NOMO-1 treated with DMSO at 0.1 percent for 48 hours (cell line): ENCODE results near the gene TBL2.
"Not testable (repeated sequence)": the region's sequence is repeated elsewhere in the genome, so short reads cannot be mapped to it uniquely, and the experiment has no call there.

Source experiments
- DNase-seq: peaks from one replicate; lab custom pipeline; 2025; ENCODE audit not compliant: unreplicated experiment; lab: John Stamatoyannopoulos, UW

TBL2 gene

DNA sequence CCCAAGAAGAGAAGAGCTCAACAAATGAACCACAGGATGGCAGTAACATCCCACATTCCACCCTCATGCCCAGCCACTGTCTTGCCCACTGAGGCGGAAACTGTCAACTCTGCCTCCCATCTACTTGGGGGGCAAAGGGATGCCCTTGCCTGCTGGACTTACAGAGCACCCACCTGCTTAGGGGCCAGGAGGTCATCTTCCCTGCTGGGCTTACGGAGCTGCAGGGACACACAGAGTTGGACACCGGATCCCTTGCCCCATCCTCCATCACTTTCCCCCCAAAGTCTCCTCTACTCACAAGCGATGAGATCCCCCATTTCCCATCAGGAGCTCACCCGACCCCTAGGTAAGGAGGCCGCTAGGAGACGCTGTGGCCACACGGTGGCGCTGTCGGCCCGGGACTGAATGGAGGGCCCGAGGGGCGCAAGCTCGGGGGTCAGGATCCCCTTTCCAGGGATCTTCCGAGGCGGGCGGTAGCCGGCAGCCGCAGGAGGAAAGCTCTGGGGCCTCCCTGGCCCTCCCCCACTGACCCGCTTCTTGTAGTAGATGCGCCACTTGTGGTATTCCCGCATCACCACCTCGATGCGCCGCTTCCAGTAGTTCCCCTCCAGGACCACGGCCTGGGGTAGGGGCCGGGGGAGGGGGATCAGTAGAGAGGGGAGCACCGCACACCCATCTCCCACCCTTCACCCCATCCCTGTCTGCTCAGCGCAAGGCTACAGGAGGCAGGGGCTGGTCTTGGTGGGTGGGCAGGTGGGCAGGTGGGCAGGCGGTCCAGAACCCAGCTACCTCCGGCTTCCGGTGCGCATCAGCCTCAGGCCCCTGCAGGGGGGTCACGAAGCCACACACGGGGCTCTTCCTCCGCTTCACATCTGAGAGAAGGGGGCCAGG lies 28.7 kb upstream of the TBL2 start:
- DNase-seq, result peak; percentile 59

DNA sequence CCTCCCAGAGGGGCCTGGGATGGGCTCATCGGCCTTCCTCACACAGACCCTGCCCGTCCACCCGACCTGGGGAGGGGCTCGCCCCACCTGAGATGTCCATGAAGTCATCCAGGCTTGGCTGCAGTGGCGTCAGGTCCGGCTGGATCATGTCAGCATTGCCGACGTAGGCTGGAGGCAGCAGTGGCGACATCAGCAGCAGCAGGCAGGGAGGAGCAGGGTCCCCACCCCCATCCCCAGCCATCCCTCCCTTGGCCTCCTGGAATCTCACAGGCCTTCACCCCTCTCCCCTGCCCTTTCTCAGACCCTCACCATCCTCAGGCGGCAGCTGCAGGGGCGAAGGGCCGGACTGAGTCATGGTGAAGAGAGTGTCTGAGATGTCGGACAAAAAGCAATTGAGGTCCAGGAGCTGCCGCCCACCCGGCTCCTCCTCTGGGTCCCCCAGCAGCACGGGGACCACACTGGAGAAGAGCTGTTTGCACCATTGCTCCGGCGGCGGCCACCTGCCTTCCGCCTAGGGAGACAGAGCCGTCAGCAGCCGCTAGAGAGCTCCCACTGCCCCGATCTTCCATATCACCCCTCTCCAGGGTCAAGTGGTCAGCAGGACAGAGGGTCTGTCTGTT lies 27.3 kb upstream of the TBL2 start:
- no peak for DNase-seq

DNA sequence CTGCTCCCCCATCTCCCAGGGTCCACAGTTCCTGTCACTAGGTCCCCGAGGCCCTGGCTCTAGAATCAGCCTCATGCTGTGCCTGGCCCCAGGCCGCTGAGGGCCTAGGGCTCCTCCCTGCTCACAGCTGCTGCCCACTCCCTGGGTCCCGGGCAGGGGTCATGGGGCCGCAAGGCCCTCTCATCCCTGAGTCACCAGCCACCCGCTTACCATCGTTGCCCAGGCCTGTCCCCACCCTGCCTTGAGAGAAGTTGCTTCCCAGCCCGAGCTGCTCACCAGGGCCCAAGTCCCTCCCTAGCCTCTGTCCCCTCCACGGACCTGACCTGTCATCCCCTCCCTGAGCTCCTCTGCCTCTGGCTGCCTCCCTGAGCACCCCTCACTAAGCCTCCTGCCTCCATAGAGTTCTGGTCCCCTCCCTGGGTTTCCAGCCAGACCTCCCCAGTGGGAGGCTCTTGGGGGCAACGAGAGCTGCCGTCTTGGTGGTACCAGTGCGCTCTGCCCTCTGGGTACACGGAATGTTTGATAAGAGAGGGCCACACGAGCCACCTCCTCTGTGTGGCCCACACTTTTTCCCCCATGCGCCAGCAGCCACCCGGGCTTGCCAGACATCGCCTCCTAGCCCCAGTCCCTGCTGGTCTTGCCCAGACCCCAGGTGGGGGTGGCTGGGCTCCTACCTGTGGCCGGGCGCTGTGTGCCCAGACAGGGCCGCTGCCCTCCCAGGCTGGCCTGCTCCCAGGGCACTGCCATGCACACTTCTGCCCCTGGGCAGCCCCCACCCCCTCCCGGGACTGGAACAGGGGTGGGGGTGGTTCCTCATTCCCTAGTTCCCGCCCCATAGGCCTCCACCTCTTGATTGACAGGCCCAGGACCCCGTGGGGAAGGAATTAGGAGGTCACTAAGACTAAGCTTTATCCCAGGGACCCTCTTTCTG lies 24.6 kb upstream of the TBL2 start:
- DNase-seq, result no peak

DNA sequence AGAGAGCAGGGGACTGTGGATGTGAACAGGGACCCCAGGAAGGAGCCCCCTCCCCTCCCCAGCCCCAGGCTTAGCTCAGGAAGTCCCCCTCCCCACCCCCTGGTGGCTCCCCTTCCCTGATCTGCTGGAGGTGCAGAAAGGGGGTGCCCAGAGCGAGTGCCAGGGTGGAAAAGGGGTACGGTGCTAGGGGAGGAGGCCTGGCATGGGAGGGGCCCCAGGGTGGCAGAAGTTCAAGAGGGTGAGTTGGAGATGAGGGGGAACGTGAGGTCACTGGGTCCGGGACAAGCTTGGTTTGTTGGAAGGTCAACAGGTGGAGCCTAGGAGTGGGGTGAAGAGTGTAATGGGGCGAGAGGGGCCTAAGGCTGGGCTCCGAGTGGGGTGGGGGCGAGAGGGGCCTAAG lies 21.5 kb upstream of the TBL2 start:
- DNase-seq, result no peak

DNA sequence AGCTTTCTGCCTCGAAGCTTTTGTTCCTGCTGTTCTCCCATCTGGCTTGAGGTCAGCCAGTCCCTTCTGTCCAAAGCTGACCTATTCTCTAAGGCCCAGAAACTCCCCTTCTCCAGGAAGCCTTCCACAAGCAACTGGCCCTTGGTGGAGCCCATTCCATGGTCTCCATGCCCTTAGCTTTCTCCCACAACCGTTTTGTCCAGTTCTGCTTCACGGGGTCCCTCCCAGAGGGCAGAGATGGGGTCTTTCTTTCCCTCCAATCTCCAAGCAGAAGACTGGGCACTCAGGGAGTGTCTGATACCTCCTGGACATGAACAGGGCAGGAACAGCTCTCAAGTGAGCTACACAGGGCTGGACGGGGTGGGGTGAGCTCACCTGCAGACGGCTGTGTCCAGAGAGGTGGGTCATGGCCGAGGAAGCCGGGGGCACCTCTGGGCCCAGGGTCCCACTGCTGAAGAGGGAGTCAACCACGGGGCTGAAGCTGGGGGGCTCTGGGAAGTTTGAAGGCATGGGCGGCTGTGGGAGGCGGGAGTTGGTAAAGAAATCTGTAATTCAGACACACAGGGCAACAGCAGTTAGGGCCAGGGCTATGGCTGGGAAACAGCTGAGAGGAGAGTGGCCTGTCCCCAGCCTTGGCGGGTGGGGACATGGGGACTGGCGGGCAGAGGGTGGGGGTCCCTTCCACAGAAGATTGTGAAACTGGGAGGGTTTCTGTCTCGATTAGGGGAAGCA lies 20.9 kb upstream of the TBL2 start:
- no peak for DNase-seq

DNA sequence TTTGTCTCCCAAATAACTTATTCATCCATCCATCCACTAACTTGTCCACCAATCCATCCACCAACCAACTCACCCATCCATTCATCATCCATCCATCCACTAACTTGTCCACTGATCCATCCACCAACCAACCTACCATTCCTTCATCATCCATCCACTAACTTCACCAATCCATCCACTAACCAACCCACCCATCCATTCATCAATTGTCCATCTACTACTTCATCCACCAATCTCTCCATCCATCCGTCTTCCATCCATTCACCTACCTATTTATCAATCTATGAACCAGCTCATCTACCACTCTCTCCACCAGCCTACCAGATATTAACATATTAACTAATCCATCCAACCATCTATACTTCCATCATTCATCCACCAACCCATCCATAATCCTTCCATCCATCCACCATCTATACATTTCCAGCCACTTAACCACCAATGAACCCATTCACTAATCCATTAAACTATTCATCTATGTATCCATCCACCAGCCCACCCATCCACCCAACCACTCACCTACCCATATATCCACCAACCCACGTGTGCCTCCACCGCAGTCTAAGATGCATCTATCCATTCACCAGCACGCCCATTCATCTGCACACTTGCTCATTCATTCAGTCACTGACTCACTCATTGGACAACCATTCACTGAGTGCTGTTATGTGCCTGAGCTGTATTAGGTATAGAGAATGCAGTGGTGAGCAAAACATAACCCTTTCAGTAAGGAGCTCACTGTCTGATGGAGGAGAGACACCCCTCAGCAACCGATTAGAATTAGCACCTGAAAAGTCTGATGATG lies 19.8 kb upstream of the TBL2 start:
- DNase-seq, result no peak

DNA sequence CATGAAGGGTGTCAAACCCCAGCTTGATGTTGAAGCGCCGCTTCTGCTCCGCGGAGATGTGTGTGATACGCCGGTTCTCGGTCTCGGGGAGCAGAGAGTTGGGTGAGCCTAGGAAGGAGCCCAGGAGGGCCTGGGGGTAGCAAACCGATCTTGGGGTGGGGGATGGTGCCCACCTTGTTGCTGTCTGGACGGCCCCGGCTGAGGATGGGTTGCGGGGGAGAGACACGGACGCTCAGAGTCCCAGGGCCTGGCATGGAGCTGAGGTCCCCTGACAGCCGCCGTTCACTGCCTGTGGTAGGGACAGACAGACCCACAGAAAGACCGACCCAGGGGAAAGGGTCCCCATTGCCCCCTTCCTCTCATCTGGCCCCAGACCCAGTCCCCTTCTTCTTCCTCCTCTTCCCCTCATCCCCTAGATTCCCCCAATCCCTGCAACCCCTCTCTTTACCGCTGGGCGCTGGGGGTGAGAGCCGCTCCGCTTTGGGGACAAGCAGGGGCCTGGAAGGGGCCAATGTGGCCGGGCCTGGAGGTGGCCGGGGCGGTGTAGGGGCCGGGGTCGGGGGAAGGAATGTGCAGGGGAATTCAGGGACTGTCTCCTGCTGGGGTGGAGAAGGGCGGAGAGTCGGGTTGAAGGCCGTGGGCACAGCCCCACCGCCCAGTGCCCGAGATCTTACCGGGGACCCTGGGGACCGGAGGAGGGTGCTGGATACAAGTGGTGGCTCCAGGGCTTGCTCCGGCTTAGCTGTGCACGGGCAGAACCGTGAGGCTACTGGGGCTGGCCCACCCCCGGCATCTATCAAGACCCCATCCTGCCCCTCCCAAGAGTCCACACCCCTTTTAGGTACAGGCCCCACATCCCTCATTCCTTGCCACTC lies 18.0 kb upstream of the TBL2 start:
- no peak for DNase-seq

DNA sequence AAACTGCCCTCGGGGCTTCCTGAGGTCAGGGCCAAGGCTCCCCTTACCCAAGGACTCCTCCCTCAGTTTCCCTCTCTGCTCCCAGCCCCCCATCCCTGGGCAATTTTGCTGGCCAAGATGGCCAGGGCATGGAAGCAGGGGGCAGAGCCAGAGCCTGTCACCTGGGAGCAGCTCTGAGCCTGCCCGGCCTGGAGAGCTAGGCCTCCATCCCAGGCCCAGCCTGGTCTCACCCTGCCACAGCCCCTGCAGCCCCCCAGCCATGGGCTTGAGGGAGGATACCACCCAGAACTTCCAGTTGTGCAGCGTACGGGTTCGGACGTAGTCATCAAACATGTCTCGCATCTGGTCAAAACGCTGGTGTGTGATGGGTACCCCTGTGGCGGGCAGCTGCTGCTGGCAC lies 17.0 kb upstream of the TBL2 start:
- no peak for DNase-seq

DNA sequence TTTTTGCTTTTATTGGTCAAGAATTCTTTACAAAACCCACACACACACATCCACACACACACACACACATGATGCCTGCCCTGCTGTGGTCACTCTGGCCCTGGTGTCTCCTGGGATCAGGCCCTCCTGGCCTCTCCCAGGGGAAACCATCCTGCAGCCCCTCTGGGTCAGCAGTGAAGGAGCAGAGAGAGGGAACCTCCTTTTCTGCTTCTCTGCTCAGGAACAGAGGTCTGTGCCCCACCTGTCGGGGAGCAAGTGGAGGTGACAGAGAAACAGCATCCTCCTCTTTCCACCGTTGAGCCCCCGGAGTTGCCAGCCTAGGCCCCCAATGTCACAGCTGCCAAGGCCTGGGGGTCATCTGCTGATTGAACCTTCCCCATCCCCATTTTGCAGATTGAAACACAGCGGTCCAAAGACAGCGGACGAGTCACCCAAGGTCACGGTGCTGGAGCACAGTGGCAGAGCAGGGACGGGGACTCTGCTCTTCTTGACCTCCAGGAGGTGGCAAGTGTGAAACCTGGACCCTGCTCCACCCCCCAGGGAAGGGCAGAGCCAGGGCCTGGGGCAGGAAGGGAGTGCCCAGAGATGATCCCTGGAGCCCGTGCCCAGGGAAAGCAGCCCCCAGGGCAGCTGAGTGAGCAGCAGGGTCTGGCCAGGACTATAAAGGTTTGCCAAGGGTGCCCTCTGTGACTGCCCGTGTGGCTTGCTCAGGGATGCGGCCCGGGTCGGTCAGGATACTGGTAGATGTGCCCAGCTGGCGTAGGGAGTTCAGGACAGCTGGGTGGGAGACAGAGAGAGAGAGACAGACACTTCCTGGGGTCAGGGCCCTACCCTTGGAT lies 15.0 kb upstream of the TBL2 start:
- DNase-seq, result no peak

DNA sequence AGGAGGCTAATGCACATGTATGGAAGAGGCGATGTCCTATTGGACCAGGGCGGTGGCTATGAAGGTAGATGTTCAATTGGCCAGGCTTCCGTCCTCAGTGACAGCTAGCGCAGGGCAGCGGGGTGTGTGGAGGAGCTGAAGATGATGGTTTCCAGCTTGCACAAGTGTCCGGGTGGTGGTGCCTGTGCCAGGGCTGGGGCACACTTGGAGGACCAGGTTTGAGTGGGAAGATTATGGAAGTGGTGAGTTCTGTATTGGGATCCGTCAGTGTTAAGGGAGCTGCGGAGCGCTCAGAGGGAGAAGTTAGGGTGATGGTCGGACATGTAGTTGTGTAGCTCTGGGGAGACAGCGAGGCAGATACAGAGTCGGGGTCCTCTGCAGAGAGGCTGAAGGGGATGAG lies 8.5 kb upstream of the TBL2 start:
- DNase-seq, result no peak

DNA sequence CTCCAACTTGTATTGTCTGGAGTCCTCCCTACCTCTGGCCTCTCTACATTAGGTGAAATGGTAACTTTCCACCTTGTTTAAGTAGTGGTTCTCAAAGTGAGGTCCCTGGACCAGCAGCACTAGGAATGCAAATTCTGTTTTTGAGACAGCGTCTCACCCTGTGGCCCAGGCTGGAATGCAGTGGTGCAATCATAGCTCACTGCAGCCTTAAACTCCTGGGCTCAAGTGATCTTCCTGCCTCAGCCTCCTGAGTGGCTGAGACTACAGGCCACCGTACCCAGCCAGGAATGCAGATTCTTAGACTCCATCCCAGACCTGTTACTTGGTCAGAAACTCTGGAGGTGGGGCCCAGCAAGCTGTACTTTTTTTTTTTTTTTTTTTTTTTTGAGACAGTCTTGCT lies 6.8 kb upstream of the TBL2 start:
- DNase-seq, result no peak

DNA sequence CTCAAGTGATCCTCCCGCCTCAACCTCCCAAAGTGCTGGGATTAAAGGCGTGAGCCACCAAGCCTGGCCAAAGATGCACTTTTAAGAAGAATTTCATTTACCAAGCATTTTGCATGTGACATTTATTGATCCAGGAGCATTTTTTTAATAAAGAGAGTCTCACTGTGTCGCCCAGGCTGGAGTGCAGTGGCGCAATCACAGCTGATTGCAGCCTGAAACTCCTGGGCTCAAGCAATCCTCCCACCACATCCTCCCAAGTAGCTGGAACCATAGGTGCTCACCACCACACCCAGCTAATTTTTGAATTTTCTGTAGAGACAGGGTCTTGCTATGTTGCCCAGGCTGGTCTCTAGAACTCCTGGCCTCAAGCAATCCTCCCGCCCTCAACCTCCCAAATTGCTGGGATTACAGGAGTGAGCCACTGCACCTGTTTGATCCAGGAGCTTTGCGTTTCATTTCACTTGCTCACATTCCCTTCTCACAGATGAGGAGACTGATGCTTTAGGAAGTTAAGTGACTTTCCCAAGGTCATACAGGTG lies 4.4 kb upstream of the TBL2 start:
- peak; percentile 34 for DNase-seq

DNA sequence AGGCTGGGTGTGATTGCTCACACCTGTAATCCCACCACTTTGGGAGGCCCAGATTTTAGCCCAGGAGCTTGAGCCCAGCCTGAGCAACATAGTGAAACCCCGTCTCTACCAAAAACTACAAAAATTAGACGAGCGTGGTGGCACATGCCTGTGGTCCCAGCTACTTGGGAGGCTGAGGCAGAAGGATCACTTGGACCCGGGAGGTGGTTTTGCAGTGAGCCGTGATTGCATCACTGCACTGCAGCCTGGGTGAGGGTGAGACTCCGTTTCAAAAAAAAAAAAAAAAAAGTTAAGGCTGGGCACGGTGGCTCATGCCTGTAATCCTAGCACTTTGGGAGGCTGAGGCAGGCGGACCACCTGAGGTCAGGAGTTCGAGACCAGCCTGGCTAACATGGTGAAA lies 2.6 kb upstream of the TBL2 start:
- DNase-seq, result not testable (repeated sequence)

DNA sequence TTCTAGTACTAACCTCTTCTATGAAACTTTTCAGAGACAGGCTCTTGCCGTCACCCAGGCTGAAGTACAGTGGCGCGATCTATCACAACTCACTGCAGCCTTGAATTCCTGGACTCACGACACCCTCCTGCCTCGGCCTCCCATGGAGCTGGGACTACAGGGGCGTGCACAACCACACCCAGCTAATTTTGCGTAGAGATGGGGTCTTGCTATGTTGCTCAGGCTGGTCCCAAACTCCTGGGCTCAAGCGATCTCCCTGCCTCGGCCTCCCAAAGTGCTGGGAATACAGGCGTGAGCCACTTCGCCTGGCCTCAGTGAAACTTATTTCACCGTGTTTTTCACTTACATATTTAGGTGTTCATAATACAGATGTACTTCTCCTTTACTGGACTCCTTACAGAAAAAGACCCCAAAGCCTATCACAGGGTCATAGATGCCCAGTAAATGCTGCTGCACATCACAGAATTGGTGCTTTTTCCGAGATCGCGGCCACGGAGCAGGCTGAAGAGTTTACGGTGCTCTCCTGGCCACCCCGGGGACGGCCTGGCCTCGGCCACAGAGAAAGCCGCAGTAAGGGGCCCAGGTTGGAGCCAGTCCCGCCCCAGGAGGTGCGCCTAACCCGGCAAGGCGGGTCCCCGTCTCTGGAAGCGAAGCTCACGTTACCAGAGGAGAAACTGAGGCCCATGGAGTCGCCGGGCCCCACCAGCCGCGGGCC lies 595 bp downstream of the TBL2 start:
- peak; percentile 71 for DNase-seq

DNA sequence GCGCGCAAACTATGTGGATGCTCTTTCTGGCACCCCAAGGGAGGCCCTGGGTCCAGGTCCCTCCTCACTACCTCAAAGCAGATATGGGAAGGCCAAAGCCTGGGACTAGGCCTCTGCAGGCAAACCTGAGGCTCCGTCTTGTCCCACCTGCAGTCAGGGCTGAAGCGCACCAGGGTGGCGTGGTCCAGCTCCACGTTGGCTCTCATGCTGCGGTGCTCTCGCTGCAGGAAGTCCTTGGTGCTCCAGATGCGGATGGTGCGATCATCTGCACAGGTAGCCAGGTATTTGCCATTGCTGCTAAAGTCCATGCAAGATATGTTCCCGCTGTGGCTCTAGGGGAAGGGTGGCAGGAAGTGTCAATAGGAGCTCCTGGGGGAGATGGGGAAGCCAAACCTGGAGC lies 4.6 kb downstream of the TBL2 start:
- DNase-seq, result no peak

DNA sequence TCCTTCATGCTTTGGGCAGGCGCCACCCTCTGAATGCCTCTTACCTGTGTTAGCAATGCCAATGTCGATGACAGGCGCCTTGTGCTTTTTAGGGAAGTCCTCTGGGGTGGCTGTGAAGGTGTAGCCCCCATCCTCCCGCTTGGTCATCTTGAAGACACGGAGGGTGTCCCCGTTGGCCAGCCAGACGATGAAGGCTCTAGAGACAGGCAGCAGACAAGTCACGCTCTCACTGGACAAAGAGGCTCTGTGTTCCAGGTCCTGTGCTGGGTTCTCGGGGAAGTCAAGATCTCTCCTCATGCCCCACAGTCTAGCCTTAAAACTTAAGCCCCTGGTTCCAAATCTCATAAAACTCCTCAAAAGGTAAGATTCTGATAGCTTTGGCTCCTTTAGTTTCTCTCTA lies 5.1 kb downstream of the TBL2 start:
- no peak for DNase-seq

DNA sequence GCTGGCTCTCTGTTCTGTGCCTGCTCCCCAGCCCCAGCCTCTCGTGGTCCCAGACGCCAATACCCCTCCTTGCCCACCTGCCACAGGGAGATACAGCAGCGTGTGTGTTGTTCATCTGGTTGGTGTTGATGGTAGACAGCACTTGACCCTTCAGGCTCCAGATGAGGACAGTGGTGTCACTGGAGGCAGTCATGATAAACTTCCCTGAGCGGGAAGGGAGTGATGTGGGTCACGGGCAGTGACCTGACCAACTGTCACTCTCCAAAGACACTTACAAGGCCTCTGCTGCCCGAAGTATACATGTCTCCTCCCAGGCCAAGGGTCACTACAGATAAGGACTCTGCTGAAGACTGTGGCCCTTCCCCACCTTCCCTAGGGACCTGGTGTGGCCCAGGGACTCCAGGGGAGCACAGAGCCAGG lies 5.6 kb downstream of the TBL2 start:
- DNase-seq, result no peak
